Fibroblast of lung (primary cell): ENCODE results near the gene MAEA.

Experiments
- CTCF ChIP-seq, 2 donors: IDR thresholded peaks in 1 of 2; conservative IDR thresholded peaks in 1 of 2; 1 replicate in 1 of 2; 2 replicates in 1 of 2; pipeline ENCODE4 v1.5.1; 2011 to 2012; ENCODE audit warnings: low read length in 2 of 2, control low read depth in 1 of 2, inconsistent platforms in 1 of 2, low read depth in 1 of 2, mild to moderate bottlenecking in 1 of 2
- EZH2 ChIP-seq: IDR thresholded peaks from 2 replicates; pipeline ENCODE4 v1.5.1; 2012; ENCODE audit warnings: low read length, control low read depth, mild to moderate bottlenecking; ENCODE audit errors: missing control alignments

GRCh38 chr4:1383728-1384591 is 94.3 kb downstream of the MAEA start:
- TF ChIP-seq CTCF (conservative IDR thresholded peaks at IDR 0.05 in 1 of 2, IDR thresholded peaks at IDR 0.05 in 1 of 2; ENCODE audit: low read depth in 1 of 2, low read length in 2 of 2) (no peak), EZH2 (no peak)
